Neural progenitor cell (in vitro differentiated cells): Measurements from ENCODE around the gene POR.

Experiments
- EZH2 ChIP-seq: fragments of 200-600 bp; sonication (generic); IDR thresholded peaks from 2 replicates; pipeline ENCODE4 v1.6.1; 2017; ENCODE audit warnings: antibody characterized with exemption, mild to moderate bottlenecking, moderate library complexity
- EZH2phosphoT487 ChIP-seq: fragments of 200-600 bp; sonication (generic); IDR thresholded peaks from 2 replicates; pipeline ENCODE4 v1.6.1; 2017; ENCODE audit warnings: antibody characterized with exemption
- TF ChIP-seq, protein P1 (sequence below): fragments of 200-600 bp; sonication (generic); IDR thresholded peaks from 2 replicates; pipeline ENCODE4 v1.5.1; 2017; ENCODE audit warnings: antibody characterized with exemption, mild to moderate bottlenecking

DNA sequence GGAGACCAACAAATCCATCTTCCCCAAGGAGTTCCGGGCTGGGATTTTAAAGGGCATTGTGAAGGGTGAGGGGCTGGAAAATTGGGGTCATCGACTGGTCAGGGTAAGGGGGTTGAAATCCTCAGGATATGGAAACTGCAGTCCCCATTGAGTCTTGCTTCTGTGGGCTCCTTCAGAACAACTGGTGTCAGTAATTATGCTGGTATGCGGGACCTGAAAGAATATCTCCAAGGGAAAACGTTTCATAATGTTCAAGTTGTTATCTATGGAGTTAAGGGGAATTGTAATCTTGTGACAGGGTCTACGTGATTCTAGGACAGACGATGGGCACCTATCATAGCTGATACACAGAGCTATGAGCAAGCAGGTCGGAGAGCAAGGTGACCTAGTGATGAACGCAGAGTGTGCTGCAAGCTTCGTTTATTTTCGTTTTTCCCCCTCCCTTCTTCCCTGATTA is 36.6 kb upstream of the POR start:
- TF ChIP-seq, protein P1, sequence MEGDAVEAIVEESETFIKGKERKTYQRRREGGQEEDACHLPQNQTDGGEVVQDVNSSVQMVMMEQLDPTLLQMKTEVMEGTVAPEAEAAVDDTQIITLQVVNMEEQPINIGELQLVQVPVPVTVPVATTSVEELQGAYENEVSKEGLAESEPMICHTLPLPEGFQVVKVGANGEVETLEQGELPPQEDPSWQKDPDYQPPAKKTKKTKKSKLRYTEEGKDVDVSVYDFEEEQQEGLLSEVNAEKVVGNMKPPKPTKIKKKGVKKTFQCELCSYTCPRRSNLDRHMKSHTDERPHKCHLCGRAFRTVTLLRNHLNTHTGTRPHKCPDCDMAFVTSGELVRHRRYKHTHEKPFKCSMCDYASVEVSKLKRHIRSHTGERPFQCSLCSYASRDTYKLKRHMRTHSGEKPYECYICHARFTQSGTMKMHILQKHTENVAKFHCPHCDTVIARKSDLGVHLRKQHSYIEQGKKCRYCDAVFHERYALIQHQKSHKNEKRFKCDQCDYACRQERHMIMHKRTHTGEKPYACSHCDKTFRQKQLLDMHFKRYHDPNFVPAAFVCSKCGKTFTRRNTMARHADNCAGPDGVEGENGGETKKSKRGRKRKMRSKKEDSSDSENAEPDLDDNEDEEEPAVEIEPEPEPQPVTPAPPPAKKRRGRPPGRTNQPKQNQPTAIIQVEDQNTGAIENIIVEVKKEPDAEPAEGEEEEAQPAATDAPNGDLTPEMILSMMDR: no peak
- TF ChIP-seq EZH2 (no peak), EZH2phosphoT487 (no peak)
